K562 (cell line): ENCODE measurements around the gene CRADD. TPM values are rescaled to one million over a fixed set of nuclear protein-coding genes. Genes with fewer than 3 reads are reported as not detected.

Experiments
- ATAC-seq: fragments of 200-7000 bp; cut with Tn5 transposase; 3 replicates; pipeline ENCODE4 v1.9.1; 2020; ENCODE audit warnings: moderate library complexity
- BruUV-seq: library from RNA; stranded (reverse); fragments of 400-500 nt; replicated peaks from 2 replicates; lab custom pipeline; 2021; lab: Mats Ljungman, UMichigan
- CTCF ChIA-PET: fragments of 300-600 bp; formaldehyde crosslinking; extraction: SDS; loops from one replicate; lab custom pipeline; 2021; ENCODE audit warnings: low intra/inter-chr PET ratio; lab: Yijun Ruan, JAX
- POLR2A ChIA-PET: fragments of 300-600, 350-650 bp; sonication (Branson Sonifier 250); formaldehyde crosslinking; extraction: SDS; loops from one replicate; lab custom pipeline; 2021; ENCODE audit warnings: antibody characterized with exemption, inconsistent platforms; lab: Yijun Ruan, JAX
- DNase-seq, 4 experiments: peaks; one replicate each; pipeline versions ENCODE4 v3.0.0 to v3.0.0-alpha.2; 2011 to 2018; ENCODE audit warnings: low spot score in 3 of 4, mixed read lengths in 3 of 4; ENCODE audit errors: extremely low read depth in 1 of 4
- FAIRE-seq: peaks from 2 replicates; lab custom pipeline; 2011; peaks lifted over from hg19 to GRCh38; lab: Jason Lieb, UNC
- H2AFZ ChIP-seq: 2 replicates; pipeline ENCODE4 v1.6.0; 2011; ENCODE audit warnings: low read depth, low read length, control low read depth, inconsistent platforms
- H3K27ac ChIP-seq: fragments of 200-600 bp; 3 replicates; pipeline ENCODE4 v1.8.0; 2011; ENCODE audit warnings: low read depth, mild to moderate bottlenecking, control low read depth, inconsistent platforms, low read length, moderate library complexity, mixed read lengths; ENCODE audit errors: extremely low read depth
- H3K27me3 ChIP-seq, 2 experiments: fragments of 300-600 bp in 1 of 2; 2 replicates in 1 of 2; 3 replicates in 1 of 2; pipeline versions ENCODE4 v1.6.0 to v1.8.0; 2011; ENCODE audit warnings: inconsistent platforms in 2 of 2, low read length in 2 of 2, mild to moderate bottlenecking in 1 of 2, mixed read lengths in 1 of 2, moderate library complexity in 1 of 2; ENCODE audit not compliant: control insufficient read depth in 2 of 2, insufficient read depth in 2 of 2
- H3K36me3 ChIP-seq: fragments of 300-600 bp; 3 replicates; pipeline ENCODE4 v1.8.0; 2011; ENCODE audit warnings: mild to moderate bottlenecking, low read length, inconsistent platforms; ENCODE audit not compliant: control insufficient read depth, insufficient read depth
- H3K4me1 ChIP-seq, 2 experiments: fragments of 200-600 bp in 1 of 2; replicated peaks in 1 of 2; 2 replicates in 1 of 2; 3 replicates in 1 of 2; pipeline versions ENCODE4 v1.5.1 to v1.8.0; 2011; ENCODE audit warnings: inconsistent platforms in 2 of 2, low read length in 2 of 2, mild to moderate bottlenecking in 1 of 2, mixed read lengths in 1 of 2, moderate library complexity in 1 of 2; ENCODE audit not compliant: control insufficient read depth in 2 of 2, insufficient read depth in 2 of 2
- H3K4me2 ChIP-seq: 2 replicates; pipeline ENCODE4 v1.6.1; 2011; ENCODE audit warnings: low read length, control low read depth, inconsistent platforms, mixed read lengths; ENCODE audit not compliant: insufficient read depth
- H3K4me3 ChIP-seq: fragments of 200-600 bp; sonication (generic), shearing (Covaris generic); 2 replicates; pipeline ENCODE4 v1.5.1; 2016; ENCODE audit warnings: control low read depth, inconsistent platforms
- H3K79me2 ChIP-seq: fragments of 200-600 bp; 3 replicates; pipeline ENCODE4 v1.8.0; 2011; ENCODE audit warnings: low read length, inconsistent platforms; ENCODE audit not compliant: control insufficient read depth, insufficient read depth
- H3K9ac ChIP-seq, 2 experiments: 2 replicates each; pipeline versions ENCODE4 v1.6.0 to v1.6.1; 2011; ENCODE audit warnings: low read depth in 2 of 2, low read length in 2 of 2, control low read depth in 1 of 2, inconsistent platforms in 1 of 2, mild to moderate bottlenecking in 1 of 2, mixed read lengths in 1 of 2; ENCODE audit not compliant: insufficient read depth in 1 of 2
- H3K9me1 ChIP-seq: one replicate; pipeline ENCODE4 v1.6.0; 2011; ENCODE audit warnings: inconsistent platforms, mild to moderate bottlenecking, low read length, moderate library complexity; ENCODE audit not compliant: control insufficient read depth, insufficient read depth
- H3K9me3 ChIP-seq: replicated peaks from 2 replicates; pipeline ENCODE4 v1.5.1; 2011; ENCODE audit warnings: low read depth, low read length, inconsistent platforms; ENCODE audit not compliant: control insufficient read depth, insufficient read depth
- H4K20me1 ChIP-seq: replicated peaks from 2 replicates; pipeline ENCODE4 v1.6.1; 2011; ENCODE audit warnings: low read length, inconsistent platforms, mixed read lengths; ENCODE audit not compliant: control insufficient read depth, insufficient read depth
- BRF1 ChIP-seq: IDR thresholded peaks from 3 replicates; pipeline ENCODE4 v1.6.1; 2011; ENCODE audit warnings: borderline replicate concordance, mild to moderate bottlenecking; ENCODE audit not compliant: insufficient read length; ENCODE audit errors: extremely low read depth
- CBFA2T3 ChIP-seq: fragments of 450-650 bp; IDR thresholded peaks from 2 replicates; pipeline ENCODE4 v1.6.1; 2017
- COPS2 ChIP-seq: fragments of 450-650 bp; conservative IDR thresholded peaks from 2 replicates; pipeline ENCODE4 v1.6.1; 2016; ENCODE audit warnings: mild to moderate bottlenecking, moderate library complexity
- EP300 ChIP-seq: IDR thresholded peaks from 2 replicates; pipeline ENCODE4 v1.6.1; 2012; ENCODE audit warnings: low read length, improper control_type of control experiment
- FOXP1 ChIP-seq: sonication (generic); formaldehyde crosslinking; IDR thresholded peaks from 2 replicates; pipeline ENCODE4 v1.8.0; 2022; ENCODE audit warnings: mild to moderate bottlenecking, missing genetic modification reagents
- HES1 ChIP-seq: fragments of 450-650 bp; IDR thresholded peaks from 2 replicates; pipeline ENCODE4 v1.6.1; 2016; ENCODE audit warnings: low read depth, mild to moderate bottlenecking, moderate library complexity
- JUND ChIP-seq, 2 experiments: IDR thresholded peaks; 2 replicates in 1 of 2; 3 replicates in 1 of 2; pipeline ENCODE4 v1.6.1; 2011; ENCODE audit warnings: borderline replicate concordance in 2 of 2, low read depth in 2 of 2, low read length in 2 of 2, improper control_type of control experiment in 1 of 2, missing biosample characterization in 1 of 2, missing genetic modification characterization in 1 of 2, missing genetic modification reagents in 1 of 2
- MTA3 ChIP-seq: fragments of 450-650 bp; formaldehyde crosslinking; IDR thresholded peaks from 2 replicates; pipeline ENCODE4 v1.6.1; 2017; ENCODE audit warnings: mild to moderate bottlenecking, borderline replicate concordance
- POLR3G ChIP-seq: IDR thresholded peaks from 2 replicates; pipeline ENCODE4 v1.6.1; 2011; ENCODE audit not compliant: insufficient read length, insufficient replicate concordance; ENCODE audit errors: extremely low read depth
- POU5F1 ChIP-seq: fragments of 150-350 bp; IDR thresholded peaks from 2 replicates; pipeline ENCODE4 v1.6.1; 2014; ENCODE audit warnings: borderline replicate concordance, low read length, low read depth, mild to moderate bottlenecking; ENCODE audit not compliant: partially characterized antibody
- SUPT5H ChIP-seq: fragments of 450-650 bp; IDR thresholded peaks from 2 replicates; pipeline ENCODE4 v1.6.1; 2016
- XRCC4 ChIP-seq: IDR thresholded peaks from one replicate; pipeline ENCODE4 v1.6.1; 2011; ENCODE audit not compliant: insufficient read depth, insufficient read length; ENCODE audit errors: extremely low read depth
- ZNF24 ChIP-seq: fragments of 450-650 bp; IDR thresholded peaks from 2 replicates; pipeline ENCODE4 v1.6.1; 2016
- ZNF75A ChIP-seq: fragments of 450-650 bp; formaldehyde crosslinking; IDR thresholded peaks from 2 replicates; pipeline ENCODE4 v1.4.0; 2020; ENCODE audit warnings: mild to moderate bottlenecking
- WGBS: fragments of 100-300 bp; shearing (Covaris generic); methylation state at CpG from one replicate; pipeline ENCODE4 v1.1.6; 2016; ENCODE audit warnings: low coverage, mixed read lengths; ENCODE audit not compliant: insufficient coverage; ENCODE audit errors: missing lambda C conversion rate; 5-methylcytosine and 5-hydroxymethylcytosine counted together
- in situ Hi-C: fragments of 300-500 bp; cut with MboI; formaldehyde crosslinking; loops from 4 replicates; pipeline ENCODE4 v1.15.0; 2018; ENCODE audit warnings: inconsistent platforms, mixed read lengths
- intact Hi-C: fragments of 100-400 bp; cut with micrococcal nuclease; formaldehyde crosslinking; loops from 2 replicates; pipeline ENCODE4 v1.14.2; 2022
- polyA plus RNA-seq, 8 experiments: library from polyadenylated mRNA; depleted of rRNA in 4 of 8; stranded (reverse) in 5 of 8; unstranded in 3 of 8; fragments of >200 nt; fragmentation: Nextera tagmentation in 2 of 8; fragmentation: Illumina TruSeq in 1 of 8; extraction: Ambion mirVana in 2 of 8; extraction: Trizol in 1 of 8; gene quantifications; 2 replicates each; pipeline versions ENCODE4 v1.2.1 to v1.2.3, GENCODE V29; 2011 to 2014; ENCODE audit warnings: inconsistent platforms in 1 of 8, missing spikeins in 1 of 8
- total RNA-seq, 7 experiments: library from RNA; depleted of rRNA in 6 of 7; stranded (reverse); fragments of >200 nt in 6 of 7; fragmentation: Illumina TruSeq in 2 of 7; extraction: Trizol in 2 of 7; gene quantifications; 2 replicates each; pipeline versions ENCODE4 v1.2.1 to v1.2.3, GENCODE V29; 2011 to 2021; ENCODE audit warnings: low replicate concordance in 1 of 7
- TF ChIP-seq, protein P1 (sequence below): IDR thresholded peaks from 2 replicates; pipeline ENCODE4 v1.6.1; 2011; ENCODE audit warnings: borderline replicate concordance, low read depth, mild to moderate bottlenecking, moderate library complexity, low read length; ENCODE audit not compliant: insufficient read depth, poor library complexity, severe bottlenecking
- TF ChIP-seq, protein P2 (sequence below): fragments of 450-650 bp; formaldehyde crosslinking; conservative IDR thresholded peaks from 2 replicates; pipeline ENCODE4 v1.4.0; 2022; ENCODE audit warnings: mild to moderate bottlenecking, missing genetic modification characterization
- TF ChIP-seq, protein P3 (sequence below), 2 experiments: fragments of 450-650 bp in 1 of 2; sonication (generic) in 1 of 2; formaldehyde crosslinking; conservative IDR thresholded peaks; 2 replicates each; pipeline versions ENCODE4 v1.4.0 to v1.8.1; 2020 to 2022; ENCODE audit warnings: mild to moderate bottlenecking in 1 of 2, missing genetic modification reagents in 1 of 2

The CRADD gene
- total and polyA plus RNA-seq, 9 of the 15 experiments (the other 6 are each of a cell fraction or from before 2014, with no cell fraction given): 20.5 to 41.1 (median 25.9) TPM

DNA sequence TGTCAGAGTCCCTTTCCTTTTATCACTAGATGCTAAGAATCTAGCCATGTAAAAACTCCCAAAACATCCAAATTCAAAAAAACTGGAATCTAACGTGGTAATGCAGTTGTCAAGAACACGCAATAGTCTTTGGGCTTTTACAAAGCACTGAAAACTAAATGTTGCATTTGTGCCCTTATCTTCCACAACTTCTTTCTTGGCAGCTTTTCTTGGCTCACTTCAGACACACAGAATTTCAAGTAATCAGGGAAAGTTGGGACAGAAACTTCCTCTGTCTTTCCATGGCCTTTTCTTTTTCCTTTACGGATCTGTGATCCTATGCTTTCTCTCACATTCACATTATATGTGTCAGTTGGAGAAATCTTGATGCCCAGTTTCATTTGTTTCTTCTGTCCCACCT, 136.0 kb downstream of the CRADD start:
- Histone ChIP-seq H3K9me1 (no peaks in the 10 kb centered on the region), H2AFZ (no peak overlapping the region), H3K4me1 (peaks cover 8 to 16% of the 10 kb centered on the region in 2 experiments), H3K27ac (no peak overlapping the region), H3K4me3 (no peak overlapping the region), H3K27me3 (no peaks in the 10 kb centered on the region), H3K79me2 (no peaks in the 10 kb centered on the region), H3K9ac (no peak overlapping the region), H3K4me2 (no peak overlapping the region), H3K9me3 (no peaks in the 10 kb centered on the region), H3K36me3 (peaks cover 5% of the 10 kb centered on the region; the same call in 1 of the 3 replicates), H4K20me1 (no peaks in the 10 kb centered on the region)
- FAIRE-seq (no peak), DNase-seq (no peak), ATAC-seq (no peak)
- ChIA-PET CTCF (no interaction called here), POLR2A (interaction anchor here (1.8 kb wide), 1 partner anchor 10 kb away, joined by 4 read pairs; no protein-coding TSS in a partner anchor)
- in situ Hi-C loops (no loop called here), intact Hi-C loops (no loop called here)
- TF ChIP-seq POLR3G: no peak
- no peak for TF ChIP-seq ZNF75A (CRISPR knock-in tag)
- TF ChIP-seq CBFA2T3: no peak
- no peak for TF ChIP-seq MTA3
- TF ChIP-seq, protein P1, sequence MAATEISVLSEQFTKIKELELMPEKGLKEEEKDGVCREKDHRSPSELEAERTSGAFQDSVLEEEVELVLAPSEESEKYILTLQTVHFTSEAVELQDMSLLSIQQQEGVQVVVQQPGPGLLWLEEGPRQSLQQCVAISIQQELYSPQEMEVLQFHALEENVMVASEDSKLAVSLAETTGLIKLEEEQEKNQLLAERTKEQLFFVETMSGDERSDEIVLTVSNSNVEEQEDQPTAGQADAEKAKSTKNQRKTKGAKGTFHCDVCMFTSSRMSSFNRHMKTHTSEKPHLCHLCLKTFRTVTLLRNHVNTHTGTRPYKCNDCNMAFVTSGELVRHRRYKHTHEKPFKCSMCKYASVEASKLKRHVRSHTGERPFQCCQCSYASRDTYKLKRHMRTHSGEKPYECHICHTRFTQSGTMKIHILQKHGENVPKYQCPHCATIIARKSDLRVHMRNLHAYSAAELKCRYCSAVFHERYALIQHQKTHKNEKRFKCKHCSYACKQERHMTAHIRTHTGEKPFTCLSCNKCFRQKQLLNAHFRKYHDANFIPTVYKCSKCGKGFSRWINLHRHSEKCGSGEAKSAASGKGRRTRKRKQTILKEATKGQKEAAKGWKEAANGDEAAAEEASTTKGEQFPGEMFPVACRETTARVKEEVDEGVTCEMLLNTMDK: no peak
- no peak for TF ChIP-seq FOXP1 (CRISPR knock-in tag)
- TF ChIP-seq HES1: no peak
- TF ChIP-seq COPS2: no peak
- no peak for TF ChIP-seq BRF1
- TF ChIP-seq, protein P2, sequence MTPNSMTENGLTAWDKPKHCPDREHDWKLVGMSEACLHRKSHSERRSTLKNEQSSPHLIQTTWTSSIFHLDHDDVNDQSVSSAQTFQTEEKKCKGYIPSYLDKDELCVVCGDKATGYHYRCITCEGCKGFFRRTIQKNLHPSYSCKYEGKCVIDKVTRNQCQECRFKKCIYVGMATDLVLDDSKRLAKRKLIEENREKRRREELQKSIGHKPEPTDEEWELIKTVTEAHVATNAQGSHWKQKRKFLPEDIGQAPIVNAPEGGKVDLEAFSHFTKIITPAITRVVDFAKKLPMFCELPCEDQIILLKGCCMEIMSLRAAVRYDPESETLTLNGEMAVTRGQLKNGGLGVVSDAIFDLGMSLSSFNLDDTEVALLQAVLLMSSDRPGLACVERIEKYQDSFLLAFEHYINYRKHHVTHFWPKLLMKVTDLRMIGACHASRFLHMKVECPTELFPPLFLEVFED: no peak
- TF ChIP-seq EP300: no peak
- TF ChIP-seq, protein P3, sequence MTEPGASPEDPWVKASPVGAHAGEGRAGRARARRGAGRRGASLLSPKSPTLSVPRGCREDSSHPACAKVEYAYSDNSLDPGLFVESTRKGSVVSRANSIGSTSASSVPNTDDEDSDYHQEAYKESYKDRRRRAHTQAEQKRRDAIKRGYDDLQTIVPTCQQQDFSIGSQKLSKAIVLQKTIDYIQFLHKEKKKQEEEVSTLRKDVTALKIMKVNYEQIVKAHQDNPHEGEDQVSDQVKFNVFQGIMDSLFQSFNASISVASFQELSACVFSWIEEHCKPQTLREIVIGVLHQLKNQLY (CRISPR knock-in tag; conservative IDR thresholded peaks at IDR 0.05): no peak
- no peak for TF ChIP-seq ZNF24
- TF ChIP-seq JUND (IDR thresholded peaks at IDR 0.05; ENCODE audit: borderline replicate concordance, low read depth, low read length): no peak
- TF ChIP-seq JUND (tag; IDR thresholded peaks at IDR 0.05; ENCODE audit: borderline replicate concordance, low read depth, low read length): no peak
- TF ChIP-seq XRCC4: no peak
- TF ChIP-seq SUPT5H: no peak
- TF ChIP-seq POU5F1: no peak
- WGBS: 80% methylated on average over 3 of the region's 3 CpGs
- no TSS peak for BruUV-seq
